HG03342 (cell line): ENCODE measurements around the gene PRRT3.
"Not testable (repeated sequence)": the region's sequence is repeated elsewhere in the genome, so short reads cannot be mapped to it uniquely, and the experiment has no call there.

ENCODE experiments used
- ATAC-seq: cut with Tn5 transposase; IDR thresholded peaks from one replicate; pipeline ENCODE4 v1.9.1; 2021; ENCODE audit warnings: mild to moderate bottlenecking, moderate library complexity; ENCODE audit not compliant: unreplicated experiment

Gene PRRT3

GRCh38 chr3:9918261-9919038 lies 33.8 kb downstream of the PRRT3 start:
- ATAC-seq = no peak

GRCh38 chr3:9917820-9918219 lies 34.4 kb downstream of the PRRT3 start:
- no peak for ATAC-seq

- no peak for ATAC-seq
Observed at GRCh38 chr3:9916734-9917680, 35.2 kb downstream of the PRRT3 start, which contains the start of gene IL17RC. TSS of gene IL17RC (plus strand) at chr3:9917098. CDS start at chr3:9917316, 218 bp downstream.

GRCh38 chr3:9916346-9916733 lies 35.9 kb downstream of the PRRT3 start:
- no peak for ATAC-seq

GRCh38 chr3:9915254-9916141 lies 36.7 kb downstream of the PRRT3 start:
- no peak for ATAC-seq

GRCh38 chr3:9914559-9915253 lies 37.5 kb downstream of the PRRT3 start:
- no peak for ATAC-seq

- no peak for ATAC-seq
Observed at GRCh38 chr3:9914011-9914410, 38.2 kb downstream of the PRRT3 start.

- no peak for ATAC-seq
Observed at GRCh38 chr3:9913601-9914000, 38.6 kb downstream of the PRRT3 start.

GRCh38 chr3:9912294-9912935 lies 39.8 kb downstream of the PRRT3 start:
- ATAC-seq = no peak

- ATAC-seq = no peak
Observed at GRCh38 chr3:9911863-9912262, 40.3 kb downstream of the PRRT3 start.

- no peak for ATAC-seq
Observed at GRCh38 chr3:9909221-9910013, 42.8 kb downstream of the PRRT3 start.

GRCh38 chr3:9908286-9908685 lies 43.9 kb downstream of the PRRT3 start:
- no peak for ATAC-seq

GRCh38 chr3:9906480-9906879 lies 45.7 kb downstream of the PRRT3 start:
- no peak for ATAC-seq

GRCh38 chr3:9903904-9904303 lies 48.3 kb downstream of the PRRT3 start:
- no peak for ATAC-seq

GRCh38 chr3:9903238-9903624 lies 49.0 kb downstream of the PRRT3 start:
- ATAC-seq = no peak

GRCh38 chr3:9902372-9903237 lies 49.6 kb downstream of the PRRT3 start, which contains the start of gene IL17RE:
TSS of gene IL17RE (plus strand) at chr3:9902848. CDS start at chr3:9902933, 85 bp downstream.
- no peak for ATAC-seq

- no peak for ATAC-seq
Observed at GRCh38 chr3:9901967-9902366, 50.2 kb downstream of the PRRT3 start.

GRCh38 chr3:9900965-9901415 lies 51.2 kb downstream of the PRRT3 start:
- ATAC-seq = not testable (repeated sequence)
